GM21526 (cell line): ENCODE data around the gene RPS13.
"Not testable (repeated sequence)": the region's sequence is repeated elsewhere in the genome, so short reads cannot be mapped to it uniquely, and the experiment has no call there.

Source experiments
- ATAC-seq: cut with Tn5 transposase; IDR thresholded peaks from one replicate; pipeline ENCODE4 v1.9.1; 2021; ENCODE audit warnings: moderate library complexity; ENCODE audit not compliant: unreplicated experiment, low FRiP score

The RPS13 gene

DNA sequence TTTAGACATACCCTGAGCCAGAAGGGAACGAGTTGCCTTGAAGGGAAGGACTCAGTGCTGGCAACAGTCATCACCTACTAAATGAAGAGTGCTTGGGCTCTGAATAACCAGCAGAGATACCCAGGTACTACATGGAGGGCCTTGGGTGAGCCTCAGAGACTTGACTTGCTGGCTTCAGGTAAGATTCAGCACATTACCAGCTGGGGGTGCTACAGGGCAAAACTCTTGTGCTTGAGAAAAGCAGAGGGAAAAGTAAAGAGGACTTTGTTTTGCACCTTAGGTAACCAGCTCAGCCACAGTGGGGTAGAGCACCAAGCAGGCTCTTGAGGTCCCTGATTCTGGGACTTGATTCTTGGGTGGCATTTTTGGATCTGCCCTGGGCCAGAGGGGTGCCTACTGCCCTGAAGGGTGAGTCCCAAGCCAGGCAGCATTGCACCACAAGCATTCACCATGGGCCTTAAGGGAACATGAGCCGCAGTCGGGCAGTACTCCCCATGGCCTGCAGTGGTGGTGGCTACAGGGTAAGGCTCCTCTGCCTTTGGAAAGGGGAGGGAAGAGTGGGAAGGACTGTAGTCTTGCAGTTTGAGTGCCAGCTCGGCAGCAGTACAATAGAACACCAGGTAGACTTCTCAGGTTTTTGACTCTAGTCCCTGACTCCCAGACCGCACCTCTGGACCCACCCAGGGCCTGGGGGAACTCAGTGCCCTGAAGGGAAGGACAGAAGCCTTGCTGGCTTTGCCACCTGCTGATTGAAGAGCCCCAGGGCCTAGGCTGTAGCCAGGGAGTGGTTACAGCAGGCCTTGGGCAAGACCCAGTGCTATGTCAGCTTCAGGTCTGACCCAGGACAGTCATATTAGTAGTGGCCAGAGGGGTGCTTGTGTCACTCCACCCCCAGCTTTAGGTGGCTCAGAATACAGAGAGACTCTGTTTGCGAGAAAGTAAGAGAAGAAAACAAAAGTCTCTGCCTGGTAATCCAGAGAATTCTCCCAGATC is 40.5 kb downstream of the RPS13 start:
- no peak for ATAC-seq

- not testable (repeated sequence) for ATAC-seq
These were observed 43.4 kb downstream of the RPS13 start for GRCh38 chr11:17034027-17034426.

- no peak for ATAC-seq
These were observed 50.9 kb downstream of the RPS13 start for GRCh38 chr11:17026487-17027082.

DNA sequence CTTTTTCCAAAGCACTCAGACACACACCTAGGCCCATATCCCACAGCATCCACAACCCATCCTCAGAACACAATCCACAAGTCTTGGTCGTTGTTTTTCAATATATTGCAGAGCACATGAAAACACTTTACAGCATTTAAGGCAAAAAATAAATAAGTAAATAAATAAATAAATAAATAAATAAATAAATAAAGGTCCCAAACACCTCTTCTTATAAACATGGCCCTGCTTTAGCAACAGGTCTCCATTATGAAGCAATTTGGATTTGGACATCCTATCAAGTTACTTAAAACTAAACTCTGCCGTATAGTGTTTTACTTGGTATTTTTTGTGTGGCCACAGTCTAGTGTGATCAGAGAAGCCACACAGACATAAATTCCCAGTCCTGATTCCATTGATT is 52.5 kb downstream of the RPS13 start:
- no peak for ATAC-seq
